IMR-90 (cell line): ENCODE measurements around the gene DUOX2.

Source experiments
- CHD1 ChIP-seq: IDR thresholded peaks from 2 replicates; pipeline ENCODE4 v1.6.1; 2012; ENCODE audit warnings: low read depth, low read length, improper control_type of control experiment
- CTCF ChIP-seq: conservative IDR thresholded peaks from 2 replicates; pipeline ENCODE4 v1.5.1; 2012; ENCODE audit warnings: mild to moderate bottlenecking, low read depth, low read length, improper control_type of control experiment
- POLR2A ChIP-seq: IDR thresholded peaks from 2 replicates; pipeline ENCODE4 v1.6.1; 2012; ENCODE audit warnings: mild to moderate bottlenecking, low read depth, low read length
- RCOR1 ChIP-seq: IDR thresholded peaks from 2 replicates; pipeline ENCODE4 v1.6.1; 2012; ENCODE audit warnings: mild to moderate bottlenecking, low read length, improper control_type of control experiment; ENCODE audit not compliant: insufficient replicate concordance

- TF ChIP-seq CHD1 (no peak), POLR2A (no peak), RCOR1 (no peak), CTCF (no peak)
Observed at GRCh38 chr15:45050587-45050986, 63.4 kb downstream of the DUOX2 start.
